Stomach (tissue), 9 donors: Measurements from ENCODE around the gene GABRG3. TPM values are rescaled to one million over a fixed set of nuclear protein-coding genes. Genes with fewer than 3 reads are reported as not detected.

Experiments used
- DNase-seq, 2 donors: peaks; one replicate each; pipeline versions ENCODE4 v3.0.0 to v3.0.0-alpha.2; 2013 to 2019
- H3K27ac ChIP-seq, 5 donors: fragments of 200-600 bp in 4 of 5; sonication (generic) in 4 of 5; one replicate each; pipeline ENCODE4 v1.5.1; 2013 to 2019; ENCODE audit warnings: mild to moderate bottlenecking in 1 of 5, moderate library complexity in 1 of 5
- H3K27me3 ChIP-seq, 3 donors: fragments of 200-600 bp; sonication (generic); one replicate each; pipeline ENCODE4 v1.5.1; 2017 to 2019; ENCODE audit warnings: mixed run types in 1 of 3
- H3K36me3 ChIP-seq, 4 donors: fragments of 200-600 bp; sonication (generic); 1 replicate in 3 of 4; 2 replicates in 1 of 4; pipeline ENCODE4 v1.5.1; 2016 to 2019
- H3K4me1 ChIP-seq, 4 donors: fragments of 200-600 bp; sonication (generic); one replicate each; pipeline ENCODE4 v1.5.1; 2016 to 2019
- H3K4me3 ChIP-seq, 4 donors: fragments of 200-600 bp; sonication (generic) in 3 of 4; one replicate each; pipeline ENCODE4 v1.5.1; 2016 to 2019; ENCODE audit warnings: mild to moderate bottlenecking in 1 of 4
- H3K9me3 ChIP-seq, 4 donors: fragments of 200-600 bp; sonication (generic); one replicate each; pipeline ENCODE4 v1.5.1; 2016 to 2019
- EP300 ChIP-seq: sonication (generic); formaldehyde crosslinking; IDR thresholded peaks from one replicate; pipeline ENCODE4 v1.6.1; 2017; ENCODE audit warnings: antibody characterized with exemption
- POLR2A ChIP-seq, 4 donors: fragments of 450-650 bp; IDR thresholded peaks; one replicate each; pipeline ENCODE4 v1.6.1; 2016; ENCODE audit warnings: antibody characterized with exemption in 4 of 4, control low read depth in 2 of 4, mild to moderate bottlenecking in 1 of 4, moderate library complexity in 1 of 4
- POLR2AphosphoS5 ChIP-seq, 3 donors: sonication (generic); formaldehyde crosslinking; IDR thresholded peaks; one replicate each; pipeline ENCODE4 v1.6.1; 2016; ENCODE audit warnings: antibody characterized with exemption in 3 of 3
- WGBS, 5 donors: extraction: QIAGEN DNeasy Blood & Tissue Kit in 3 of 5; methylation state at CpG; one replicate each; pipeline versions ENCODE4 v1.1.5 to v1.1.7; 2013 to 2018; 5-methylcytosine and 5-hydroxymethylcytosine counted together
- intact Hi-C: fragments of 100-400 bp; cut with DNase I; formaldehyde crosslinking; loops from one replicate; pipeline ENCODE4 v1.15.1; 2023; ENCODE audit warnings: low total_unique reads
- polyA plus RNA-seq, 3 donors: library from polyadenylated mRNA; stranded (reverse); fragments of 200-250 nt; gene quantifications; one replicate each; pipeline ENCODE4 v1.2.3, GENCODE V29; 2013
- small RNA-seq, 4 donors: library from RNA; depleted of rRNA; stranded (forward); fragments of <200 nt; gene quantifications; one replicate each; pipeline ENCODE3, GENCODE V24; 2016
- total RNA-seq, 5 donors: library from RNA; depleted of rRNA; stranded (reverse); fragments of >200 nt; gene quantifications; one replicate each; pipeline versions ENCODE4 v1.1.0 to v1.2.3, GENCODE V29; 2014 to 2016
- TF ChIP-seq, protein P1 (sequence below), 7 experiments: fragments of 450-650 bp in 4 of 7; fragments of 200-600 bp in 3 of 7; sonication (generic) in 3 of 7; IDR thresholded peaks; one replicate each; pipeline ENCODE4 v1.5.1; 2016 to 2019; ENCODE audit warnings: antibody characterized with exemption in 7 of 7, control low read depth in 2 of 7, mild to moderate bottlenecking in 1 of 7
- donor health status: healthy with polysubstance abuse.
- donor health status: Bipolar disorder and iron deficiency.
- donor health status: healthy.

The GABRG3 gene
- total and polyA plus RNA-seq, 8 donors, result 0.37 to 1.5 TPM; not detected in 6

DNA sequence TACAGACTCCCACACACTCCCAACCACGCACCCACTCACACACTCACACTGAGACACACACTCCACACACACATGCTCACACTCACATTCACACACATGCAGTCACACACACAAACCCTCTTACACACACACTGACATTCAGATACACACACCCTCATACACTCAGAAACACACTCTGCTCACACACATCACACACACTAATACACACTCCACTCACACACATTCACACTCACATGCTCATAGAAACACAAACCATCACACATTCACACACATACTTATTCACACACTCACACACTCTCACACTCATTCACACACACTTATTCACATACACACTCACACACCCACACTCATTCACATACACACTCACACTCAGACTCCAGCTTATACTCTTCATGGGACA is 618.8 kb downstream of the GABRG3 start:
- WGBS, 5 donors, result 72 to 86% (median 76%) methylated on average over 1 of the region's 1 CpG
- DNase-seq, result no peak
- Histone ChIP-seq H3K27ac (no peak overlapping the region), H3K9me3 (peaks cover 0 to 9% (median 3%) of the 10 kb centered on the region in 4 donors), H3K27me3 (peaks cover 0 to 7% (median 0%) of the 10 kb centered on the region in 3 donors), H3K36me3 (no peaks in the 10 kb centered on the region), H3K4me1 (no peaks in the 10 kb centered on the region), H3K4me3 (no peak overlapping the region)
- TF ChIP-seq, protein P1, sequence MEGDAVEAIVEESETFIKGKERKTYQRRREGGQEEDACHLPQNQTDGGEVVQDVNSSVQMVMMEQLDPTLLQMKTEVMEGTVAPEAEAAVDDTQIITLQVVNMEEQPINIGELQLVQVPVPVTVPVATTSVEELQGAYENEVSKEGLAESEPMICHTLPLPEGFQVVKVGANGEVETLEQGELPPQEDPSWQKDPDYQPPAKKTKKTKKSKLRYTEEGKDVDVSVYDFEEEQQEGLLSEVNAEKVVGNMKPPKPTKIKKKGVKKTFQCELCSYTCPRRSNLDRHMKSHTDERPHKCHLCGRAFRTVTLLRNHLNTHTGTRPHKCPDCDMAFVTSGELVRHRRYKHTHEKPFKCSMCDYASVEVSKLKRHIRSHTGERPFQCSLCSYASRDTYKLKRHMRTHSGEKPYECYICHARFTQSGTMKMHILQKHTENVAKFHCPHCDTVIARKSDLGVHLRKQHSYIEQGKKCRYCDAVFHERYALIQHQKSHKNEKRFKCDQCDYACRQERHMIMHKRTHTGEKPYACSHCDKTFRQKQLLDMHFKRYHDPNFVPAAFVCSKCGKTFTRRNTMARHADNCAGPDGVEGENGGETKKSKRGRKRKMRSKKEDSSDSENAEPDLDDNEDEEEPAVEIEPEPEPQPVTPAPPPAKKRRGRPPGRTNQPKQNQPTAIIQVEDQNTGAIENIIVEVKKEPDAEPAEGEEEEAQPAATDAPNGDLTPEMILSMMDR (IDR thresholded peaks at IDR 0.05), result no peak
- TF ChIP-seq EP300 (no peak), POLR2A (IDR thresholded peaks at IDR 0.05) (no peak), POLR2AphosphoS5 (IDR thresholded peaks at IDR 0.05) (no peak)
- intact Hi-C loops, result loop anchor here (10.0 kb wide), 1 partner anchor 55 kb away; no protein-coding TSS in a partner anchor

Small RNA genes lying within 50 kb of the gene (small RNA-seq; reads per million reads assigned to genes)
- gene RNA5SP391 (0 reads per million in 4 donors), gene SERPINE4P (0 reads per million in 4 donors)

Other genes with a start within 250 kb of the GABRG3 start
- gene GABRB3, start 198.1 kb upstream of the GABRG3 start, total RNA-seq, result 10 to 100 TPM in 2 of 5 donors, 1 to 10 TPM in 1, not detected in 2; 9.4 to 14.6 (median 12.1) TPM
- 1 to 10 TPM; 1.5 to 2.9 (median 1.7) TPM for gene GABRB3, start 198.1 kb upstream of the GABRG3 start, polyA plus RNA-seq
- gene GABRA5, start 104.1 kb upstream of the GABRG3 start, total RNA-seq, result 1 to 10 TPM in 1 of 5 donors, not detected in 4; 2.2 TPM
- gene GABRA5, start 104.1 kb upstream of the GABRG3 start, polyA plus RNA-seq, result under 1 TPM in 1 of 3 donors, not detected in 2; 0.75 TPM